Panc1 (cell line): Measurements from ENCODE around the gene HES7. TPM values are rescaled to one million over a fixed set of nuclear protein-coding genes. Genes with fewer than 3 reads are reported as not detected.

Experiments
- ATAC-seq: fragments of 200-7000 bp; cut with Tn5 transposase; 2 replicates; pipeline ENCODE4 v1.9.1; 2020; ENCODE audit warnings: mild to moderate bottlenecking, moderate library complexity
- BruUV-seq: library from RNA; stranded (reverse); fragments of 400-500 nt; replicated peaks from 2 replicates; lab custom pipeline; 2021; lab: Mats Ljungman, UMichigan
- CTCF ChIA-PET: fragments of 300-600 bp; sonication (Branson Sonifier 250); formaldehyde crosslinking; loops from one replicate; lab custom pipeline; 2022; ENCODE audit warnings: antibody characterized with exemption; lab: Charles Lee
- POLR2A ChIA-PET: fragments of 300-600 bp; sonication (Branson Sonifier 250); formaldehyde crosslinking; loops from one replicate; lab custom pipeline; 2022; ENCODE audit warnings: antibody characterized with exemption; lab: Charles Lee
- DNase-seq: peaks from one replicate; pipeline ENCODE4 v3.0.0-alpha.2; 2010; ENCODE audit warnings: low read depth, low spot score
- H3K27ac ChIP-seq: 2 replicates; pipeline ENCODE4 v1.5.1; 2011; ENCODE audit warnings: mild to moderate bottlenecking, low read length, inconsistent platforms
- H3K27me3 ChIP-seq: fragments of 200-500 bp; sonication (Bioruptor generic); 2 replicates; pipeline ENCODE4 v1.6.0; 2014; ENCODE audit warnings: low read length, inconsistent platforms; ENCODE audit not compliant: control insufficient read depth, insufficient read depth
- H3K36me3 ChIP-seq: fragments of 200-500 bp; sonication (Bioruptor generic); 2 replicates; pipeline ENCODE4 v1.5.1; 2014; ENCODE audit warnings: inconsistent platforms, mild to moderate bottlenecking, low read length, moderate library complexity; ENCODE audit not compliant: control insufficient read depth, insufficient read depth
- H3K4me1 ChIP-seq: 2 replicates; pipeline ENCODE4 v1.5.1; 2011; ENCODE audit warnings: inconsistent platforms, mild to moderate bottlenecking, low read length, moderate library complexity; ENCODE audit not compliant: control insufficient read depth, insufficient read depth
- H3K4me3 ChIP-seq, 2 experiments: 2 replicates each; pipeline ENCODE4 v1.5.1; 2011 to 2012; ENCODE audit warnings: low read depth in 2 of 2, low read length in 2 of 2, mild to moderate bottlenecking in 2 of 2, inconsistent platforms in 1 of 2, moderate library complexity in 1 of 2
- H3K9me3 ChIP-seq: fragments of 200-500 bp; sonication (Bioruptor generic); 2 replicates; pipeline ENCODE4 v1.5.1; 2014; ENCODE audit warnings: low read depth, mild to moderate bottlenecking, inconsistent platforms, low read length, moderate library complexity; ENCODE audit not compliant: control insufficient read depth, insufficient read depth
- CTCF ChIP-seq: fragments of 450-650 bp; IDR thresholded peaks from 2 replicates; pipeline ENCODE4 v1.5.1; 2017; ENCODE audit warnings: mild to moderate bottlenecking
- POLR2AphosphoS5 ChIP-seq: IDR thresholded peaks from 2 replicates; pipeline ENCODE4 v1.6.1; 2012; ENCODE audit warnings: mild to moderate bottlenecking, low read depth, low read length, moderate library complexity
- SIN3A ChIP-seq: IDR thresholded peaks from 2 replicates; pipeline ENCODE4 v1.6.1; 2012; ENCODE audit warnings: low read depth, mild to moderate bottlenecking, low read length, moderate library complexity, borderline replicate concordance; ENCODE audit not compliant: insufficient read depth
- TCF7L2 ChIP-seq: IDR thresholded peaks from 2 replicates; pipeline ENCODE4 v1.6.1; 2011; ENCODE audit warnings: mild to moderate bottlenecking, low read depth, low read length, inconsistent platforms
- in situ Hi-C: cut with HindIII; loops from 2 replicates; pipeline ENCODE4 v1.10.0; 2016; ENCODE audit warnings: low sequenced_read_pairs, low pct_unique_long_range_greater_than_20kb
- intact Hi-C: fragments of 100-400 bp; cut with micrococcal nuclease; formaldehyde crosslinking; loops from one replicate; pipeline ENCODE4 v1.10.0; 2022; ENCODE audit not compliant: unreplicated experiment
- total RNA-seq: library from RNA; stranded (reverse); gene quantifications from one replicate; pipeline ENCODE4 v1.2.1, GENCODE V29; 2021; ENCODE audit not compliant: unreplicated experiment
- TF ChIP-seq, protein P1 (sequence below), 2 experiments: IDR thresholded peaks; 2 replicates each; pipeline ENCODE4 v1.6.1; 2011 to 2012; ENCODE audit warnings: low read depth in 2 of 2, control low read depth in 1 of 2, low read length in 1 of 2, mild to moderate bottlenecking in 1 of 2, moderate library complexity in 1 of 2; ENCODE audit not compliant: insufficient read depth in 1 of 2

HES7 gene
- total RNA-seq, 1 experiment from 2014 or later: 4.0 TPM

GRCh38 chr17:8142158-8142886 is 18.4 kb upstream of the HES7 start:
- intact Hi-C loops: no loop called here
- in situ Hi-C loops: no loop called here
- BruUV-seq: no TSS peak
- POLR2A ChIA-PET: no interaction called here
- CTCF ChIA-PET: no interaction called here
- no peak for DNase-seq
- no peak for ATAC-seq
- Histone ChIP-seq H3K36me3 (no peaks in the 10 kb centered on the region; the same call in 1 of the 2 replicates), H3K4me1 (no peaks in the 10 kb centered on the region), H3K27ac (no peak overlapping the region), H3K9me3 (no peaks in the 10 kb centered on the region), H3K27me3 (no peaks in the 10 kb centered on the region), H3K4me3 (no peak overlapping the region)
- TF ChIP-seq TCF7L2 (no peak), POLR2AphosphoS5 (no peak), SIN3A (no peak), CTCF (no peak)

DNA sequence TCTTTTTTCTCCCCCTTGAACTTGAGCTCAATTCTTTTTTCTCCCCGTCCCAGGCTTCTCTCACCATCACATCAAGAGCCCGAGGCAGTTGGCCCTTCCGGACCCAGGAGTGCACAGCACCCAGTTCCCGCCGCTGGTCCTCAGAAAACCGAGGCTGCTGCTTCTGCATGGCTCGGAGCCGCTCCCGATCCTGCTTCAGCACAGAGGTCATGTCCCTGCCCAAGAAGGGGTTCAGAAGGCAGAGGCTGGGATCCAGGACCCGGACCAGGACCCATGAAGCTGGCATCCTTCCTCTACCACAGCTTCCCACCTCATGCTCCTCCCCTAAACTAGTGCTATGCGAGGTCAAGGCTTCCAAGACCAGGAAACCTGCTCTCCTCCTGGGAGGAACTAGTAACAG is 17.8 kb upstream of the HES7 start:
- POLR2A ChIA-PET: interaction anchor here (0.6 kb wide), 1 partner anchor 527 kb away, joined by 3 read pairs; the partner anchor contains the start of gene FXR2
- in situ Hi-C loops: no loop called here

More for the DNA sequence above, 17.8 kb upstream of the HES7 start:
- intact Hi-C loops: no loop called here
- H3K27me3 ChIP-seq: no peaks in the 10 kb centered on the region
- no peak for TF ChIP-seq CTCF
- no peak for TF ChIP-seq TCF7L2
- TF ChIP-seq, protein P1, sequence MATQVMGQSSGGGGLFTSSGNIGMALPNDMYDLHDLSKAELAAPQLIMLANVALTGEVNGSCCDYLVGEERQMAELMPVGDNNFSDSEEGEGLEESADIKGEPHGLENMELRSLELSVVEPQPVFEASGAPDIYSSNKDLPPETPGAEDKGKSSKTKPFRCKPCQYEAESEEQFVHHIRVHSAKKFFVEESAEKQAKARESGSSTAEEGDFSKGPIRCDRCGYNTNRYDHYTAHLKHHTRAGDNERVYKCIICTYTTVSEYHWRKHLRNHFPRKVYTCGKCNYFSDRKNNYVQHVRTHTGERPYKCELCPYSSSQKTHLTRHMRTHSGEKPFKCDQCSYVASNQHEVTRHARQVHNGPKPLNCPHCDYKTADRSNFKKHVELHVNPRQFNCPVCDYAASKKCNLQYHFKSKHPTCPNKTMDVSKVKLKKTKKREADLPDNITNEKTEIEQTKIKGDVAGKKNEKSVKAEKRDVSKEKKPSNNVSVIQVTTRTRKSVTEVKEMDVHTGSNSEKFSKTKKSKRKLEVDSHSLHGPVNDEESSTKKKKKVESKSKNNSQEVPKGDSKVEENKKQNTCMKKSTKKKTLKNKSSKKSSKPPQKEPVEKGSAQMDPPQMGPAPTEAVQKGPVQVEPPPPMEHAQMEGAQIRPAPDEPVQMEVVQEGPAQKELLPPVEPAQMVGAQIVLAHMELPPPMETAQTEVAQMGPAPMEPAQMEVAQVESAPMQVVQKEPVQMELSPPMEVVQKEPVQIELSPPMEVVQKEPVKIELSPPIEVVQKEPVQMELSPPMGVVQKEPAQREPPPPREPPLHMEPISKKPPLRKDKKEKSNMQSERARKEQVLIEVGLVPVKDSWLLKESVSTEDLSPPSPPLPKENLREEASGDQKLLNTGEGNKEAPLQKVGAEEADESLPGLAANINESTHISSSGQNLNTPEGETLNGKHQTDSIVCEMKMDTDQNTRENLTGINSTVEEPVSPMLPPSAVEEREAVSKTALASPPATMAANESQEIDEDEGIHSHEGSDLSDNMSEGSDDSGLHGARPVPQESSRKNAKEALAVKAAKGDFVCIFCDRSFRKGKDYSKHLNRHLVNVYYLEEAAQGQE (IDR thresholded peaks at IDR 0.05; ENCODE audit: insufficient read depth in 1 of 2, low read depth in 2 of 2, low read length in 1 of 2): no peak
- TF ChIP-seq POLR2AphosphoS5: no peak
- no peak for TF ChIP-seq SIN3A
- ATAC-seq: no peak
- no TSS peak for BruUV-seq
- no peaks in the 10 kb centered on the region for H3K9me3 ChIP-seq
- no peaks in the 10 kb centered on the region; the same call in 1 of the 2 replicates for H3K36me3 ChIP-seq
- no peaks in the 10 kb centered on the region for H3K4me1 ChIP-seq
- H3K27ac ChIP-seq: no peak overlapping the region
- CTCF ChIA-PET: no interaction called here
- H3K4me3 ChIP-seq: no peak overlapping the region
- DNase-seq: no peak
